Fibroblast of mammary gland (primary cell): ENCODE data around the gene CABP7.

Experiments
- DNase-seq: peaks from one replicate; pipeline ENCODE4 v3.0.0-alpha.2; 2010; ENCODE audit warnings: low read depth
- H3K4me3 ChIP-seq: 2 replicates; pipeline ENCODE4 v1.5.1; 2011; ENCODE audit warnings: low read depth, mild to moderate bottlenecking, low read length, moderate library complexity; ENCODE audit not compliant: control insufficient read depth
- TF ChIP-seq, protein P1 (sequence below): conservative IDR thresholded peaks from 2 replicates; pipeline ENCODE4 v1.5.1; 2011; ENCODE audit warnings: low read depth, low read length, inconsistent platforms; ENCODE audit not compliant: control insufficient read depth, insufficient read depth

Gene CABP7

DNA sequence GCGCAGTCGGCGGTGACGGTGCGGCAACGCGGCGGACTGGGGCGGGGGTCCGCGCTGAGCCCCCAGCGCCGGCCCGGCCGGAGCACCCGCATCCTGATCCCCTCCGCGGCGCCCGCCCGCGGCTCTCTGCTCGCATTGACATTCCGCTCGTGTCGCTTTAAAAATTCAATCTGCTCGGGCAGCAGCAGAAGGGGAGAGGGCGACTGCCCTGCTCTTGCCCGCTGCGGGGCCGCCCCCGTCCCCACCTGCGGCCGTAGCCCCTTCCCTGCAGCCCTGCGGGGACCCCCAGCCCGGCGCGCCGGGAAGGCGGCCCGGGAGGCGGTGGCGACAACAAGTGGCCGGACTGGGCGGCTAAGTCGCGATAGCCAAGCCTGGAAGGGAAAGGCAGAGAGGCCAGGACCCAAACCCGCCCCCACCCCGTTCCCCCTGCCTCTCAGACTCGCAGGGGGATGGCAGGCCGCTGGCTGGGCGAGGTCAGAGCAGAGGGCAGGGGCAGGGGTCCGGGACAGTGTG is 1.1 kb downstream of the CABP7 start:
- TF ChIP-seq, protein P1, sequence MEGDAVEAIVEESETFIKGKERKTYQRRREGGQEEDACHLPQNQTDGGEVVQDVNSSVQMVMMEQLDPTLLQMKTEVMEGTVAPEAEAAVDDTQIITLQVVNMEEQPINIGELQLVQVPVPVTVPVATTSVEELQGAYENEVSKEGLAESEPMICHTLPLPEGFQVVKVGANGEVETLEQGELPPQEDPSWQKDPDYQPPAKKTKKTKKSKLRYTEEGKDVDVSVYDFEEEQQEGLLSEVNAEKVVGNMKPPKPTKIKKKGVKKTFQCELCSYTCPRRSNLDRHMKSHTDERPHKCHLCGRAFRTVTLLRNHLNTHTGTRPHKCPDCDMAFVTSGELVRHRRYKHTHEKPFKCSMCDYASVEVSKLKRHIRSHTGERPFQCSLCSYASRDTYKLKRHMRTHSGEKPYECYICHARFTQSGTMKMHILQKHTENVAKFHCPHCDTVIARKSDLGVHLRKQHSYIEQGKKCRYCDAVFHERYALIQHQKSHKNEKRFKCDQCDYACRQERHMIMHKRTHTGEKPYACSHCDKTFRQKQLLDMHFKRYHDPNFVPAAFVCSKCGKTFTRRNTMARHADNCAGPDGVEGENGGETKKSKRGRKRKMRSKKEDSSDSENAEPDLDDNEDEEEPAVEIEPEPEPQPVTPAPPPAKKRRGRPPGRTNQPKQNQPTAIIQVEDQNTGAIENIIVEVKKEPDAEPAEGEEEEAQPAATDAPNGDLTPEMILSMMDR = no peak
- H3K4me3 ChIP-seq = no peak overlapping the region
- DNase-seq = no peak

DNA sequence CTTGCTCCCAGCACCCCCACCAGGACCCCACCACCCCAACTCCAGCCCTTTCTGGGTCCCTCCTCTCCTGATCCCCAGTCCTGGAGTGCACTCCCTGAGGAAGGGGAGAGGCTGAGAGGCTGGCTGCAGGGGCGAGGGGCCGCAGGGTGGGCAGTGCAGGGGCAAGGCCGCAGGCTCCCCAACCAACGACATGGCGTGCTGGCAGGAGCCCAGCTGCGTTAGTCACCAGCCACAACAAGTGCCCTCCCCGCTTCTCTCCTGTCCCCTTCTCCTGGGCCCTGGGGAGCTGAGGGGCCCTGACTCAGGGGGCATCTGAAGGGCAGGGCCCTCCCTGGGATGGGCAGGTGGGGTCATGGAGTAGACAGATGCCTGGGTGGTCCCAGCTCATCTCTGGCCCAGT is 2.3 kb downstream of the CABP7 start:
- DNase-seq = no peak
- TF ChIP-seq, protein P1 = no peak
- no peak overlapping the region for H3K4me3 ChIP-seq

DNA sequence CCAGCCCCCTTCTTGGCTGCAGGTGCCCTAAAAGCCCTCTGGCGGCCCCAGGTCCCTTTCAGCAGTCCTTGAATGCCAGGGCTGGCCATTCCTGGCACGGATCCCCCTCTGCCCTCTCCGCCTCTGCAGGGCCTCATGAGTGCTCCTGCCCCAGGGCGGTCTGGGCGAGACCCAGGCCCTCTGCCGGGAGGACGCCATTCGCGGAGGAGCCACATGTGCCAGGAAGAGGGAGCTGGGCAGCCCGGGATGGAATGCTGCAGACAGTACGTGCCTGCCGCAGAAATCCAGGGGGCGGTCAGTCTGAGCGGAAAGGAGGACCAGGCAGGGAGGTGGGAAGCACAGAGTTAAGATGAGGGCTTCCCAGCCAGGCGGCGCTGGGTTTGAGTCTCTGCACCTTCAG is 2.8 kb downstream of the CABP7 start:
- no peak for DNase-seq
- TF ChIP-seq, protein P1 = no peak
- no peak overlapping the region for H3K4me3 ChIP-seq

DNA sequence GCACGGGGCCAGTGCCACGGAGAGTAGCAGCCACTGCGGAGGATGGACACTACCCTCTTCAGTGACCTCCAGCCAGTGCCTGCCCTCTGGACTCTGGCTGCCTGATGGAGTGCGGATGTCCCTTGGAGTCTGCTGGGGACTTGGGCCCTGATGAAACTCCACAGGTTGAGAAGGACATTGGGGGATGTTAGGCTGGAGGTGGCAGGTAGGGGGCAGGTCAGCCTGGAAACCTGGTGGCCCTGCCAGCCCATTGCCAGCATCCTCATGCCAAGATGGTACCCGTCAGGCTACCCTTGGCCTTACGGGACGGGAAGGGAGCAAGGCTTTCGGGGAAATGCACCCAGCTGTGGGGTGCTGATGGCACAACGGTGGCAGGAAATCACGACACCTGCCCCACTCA is 4.0 kb downstream of the CABP7 start:
- TF ChIP-seq, protein P1 = no peak
- no peak overlapping the region for H3K4me3 ChIP-seq
- no peak for DNase-seq

DNA sequence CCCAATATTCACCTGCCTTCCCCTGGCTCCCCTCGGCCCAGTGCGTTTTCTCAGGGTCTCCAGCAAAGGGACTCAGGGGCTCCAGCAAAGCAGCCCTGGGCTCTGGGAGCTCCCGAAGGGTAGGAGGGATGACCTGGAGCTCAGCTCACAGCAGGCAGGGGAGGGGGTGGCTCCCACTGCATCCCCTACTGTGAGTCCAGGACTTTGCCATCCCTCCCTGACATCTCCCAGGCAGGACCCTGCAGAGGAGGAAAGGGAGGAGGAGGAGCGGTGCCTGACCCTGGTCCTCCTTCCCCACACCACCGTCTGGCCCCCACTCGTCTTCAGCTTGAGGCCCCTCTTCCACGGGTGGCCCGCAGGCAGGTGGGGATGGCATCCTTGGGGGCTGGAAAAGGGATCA is 5.0 kb downstream of the CABP7 start:
- TF ChIP-seq, protein P1 = no peak
- H3K4me3 ChIP-seq = no peak overlapping the region
- no peak for DNase-seq

DNA sequence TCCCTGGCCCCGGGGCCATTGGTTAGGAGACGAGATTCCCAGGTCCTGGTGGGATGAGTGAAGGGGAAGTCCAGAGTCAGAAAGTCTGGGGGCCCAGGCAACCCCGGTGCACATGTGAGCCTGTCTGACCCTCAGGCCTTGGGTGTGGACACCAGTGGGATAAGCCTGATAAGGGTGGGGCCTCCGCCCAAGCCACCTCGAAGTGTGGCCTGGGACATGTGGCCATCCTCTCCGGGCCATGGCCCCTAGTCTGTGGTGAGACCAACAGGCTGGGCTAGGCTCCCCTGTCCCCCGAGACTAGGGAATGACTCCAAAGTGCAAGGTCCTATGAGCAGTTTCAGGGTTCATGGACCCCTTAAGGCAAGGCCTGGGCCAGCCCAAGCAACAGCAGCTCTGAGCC is 6.3 kb downstream of the CABP7 start:
- H3K4me3 ChIP-seq = no peak overlapping the region
- TF ChIP-seq, protein P1 = no peak
- DNase-seq = no peak

DNA sequence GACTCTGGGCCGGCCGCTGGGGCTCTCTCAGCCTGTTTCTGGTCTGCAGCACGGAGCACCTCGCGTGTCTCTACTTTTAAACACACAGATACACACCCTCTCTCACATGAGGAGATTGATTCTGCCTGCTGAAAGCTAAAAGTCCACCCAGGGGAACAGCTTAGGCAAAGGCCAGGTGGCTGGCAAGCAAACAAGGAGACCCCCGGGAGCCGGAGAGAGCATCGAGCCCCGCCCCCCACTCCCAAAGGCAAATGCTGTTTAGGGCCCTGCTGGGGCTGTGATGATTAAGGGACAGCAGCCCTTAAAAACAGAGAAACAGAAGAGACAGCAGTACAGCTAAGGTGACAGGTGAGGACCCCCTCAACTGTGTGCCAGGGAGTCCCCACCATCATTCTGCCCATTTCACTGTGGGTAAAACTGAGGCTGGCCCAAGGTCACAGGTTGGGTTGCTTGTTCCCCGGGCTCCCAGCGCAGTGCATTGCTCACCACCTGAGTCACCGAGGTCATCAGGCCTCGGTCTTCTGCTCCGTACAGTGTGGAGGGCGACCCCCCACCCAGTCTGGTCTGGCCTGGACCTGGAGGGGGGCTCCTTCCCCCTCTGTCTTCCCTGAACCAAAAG is 6.8 kb downstream of the CABP7 start:
- H3K4me3 ChIP-seq = no peak overlapping the region
- DNase-seq = peak; percentile 29
- TF ChIP-seq, protein P1 = no peak
